Neural cell (in vitro differentiated cells): ENCODE measurements around the gene P2RY14.

Source experiments
- CTCF ChIP-seq: fragments of 450-650 bp; IDR thresholded peaks from 2 replicates; pipeline ENCODE4 v1.5.1; 2014; ENCODE audit warnings: antibody characterized with exemption, mild to moderate bottlenecking, moderate library complexity; ENCODE audit not compliant: poor library complexity, severe bottlenecking
- EP300 ChIP-seq: fragments of 450-650 bp; conservative IDR thresholded peaks from 2 replicates; pipeline ENCODE4 v1.6.1; 2014; ENCODE audit warnings: antibody characterized with exemption, mild to moderate bottlenecking, moderate library complexity; ENCODE audit not compliant: poor library complexity, severe bottlenecking
- EZH2 ChIP-seq: fragments of 200-600, 300-800 bp; shearing (Covaris generic), sonication (generic); IDR thresholded peaks from 2 replicates; pipeline ENCODE4 v1.6.1; 2014; ENCODE audit warnings: antibody characterized with exemption, low read length, borderline replicate concordance, mild to moderate bottlenecking; ENCODE audit not compliant: insufficient read depth, poor library complexity, severe bottlenecking
- POLR2AphosphoS5 ChIP-seq: IDR thresholded peaks from 2 replicates; pipeline ENCODE4 v1.6.1; 2012
- RAD21 ChIP-seq: fragments of 450-650 bp; conservative IDR thresholded peaks from 2 replicates; pipeline ENCODE4 v1.6.1; 2014; ENCODE audit warnings: antibody characterized with exemption, mild to moderate bottlenecking, moderate library complexity
- TAF1 ChIP-seq: IDR thresholded peaks from 2 replicates; pipeline ENCODE4 v1.6.1; 2012; ENCODE audit warnings: low read depth

DNA sequence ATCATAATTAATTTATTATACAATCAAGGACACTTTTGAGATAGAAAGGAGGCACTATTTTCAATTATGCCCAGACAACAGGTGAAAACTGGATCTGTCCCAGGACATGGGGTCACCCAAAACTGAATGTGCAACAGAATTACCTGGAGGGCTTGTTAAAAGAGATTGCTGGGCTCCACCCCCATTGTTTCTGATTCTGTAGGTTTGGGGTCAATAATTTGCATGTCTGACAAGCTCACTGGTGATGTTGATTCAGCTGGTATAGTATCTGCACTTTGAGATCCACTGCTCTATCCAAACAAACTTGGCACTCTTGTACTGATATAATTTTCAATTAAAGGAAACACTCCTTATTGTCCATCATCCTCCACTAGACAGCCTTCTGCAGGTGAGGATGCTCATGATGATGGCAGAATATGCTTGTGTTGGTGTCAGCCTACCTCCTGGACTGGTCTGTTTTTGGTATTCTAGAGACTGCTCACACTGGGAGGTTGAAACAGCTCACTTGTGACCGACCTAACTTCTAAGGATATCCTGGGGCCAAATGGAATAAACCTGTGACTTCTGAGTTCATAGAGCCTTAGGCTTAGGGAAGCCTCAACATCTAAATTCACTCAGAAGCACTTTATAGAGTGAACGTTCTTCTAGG, 2.2 kb downstream of the P2RY14 start:
- no peak for TF ChIP-seq EZH2
- TF ChIP-seq CTCF = no peak
- TF ChIP-seq EP300 = no peak
- TF ChIP-seq TAF1 = no peak
- no peak for TF ChIP-seq POLR2AphosphoS5
- no peak for TF ChIP-seq RAD21
